GM19238 (cell line): ENCODE data around the gene DPP6.
"Not testable (repeated sequence)": the region's sequence is repeated elsewhere in the genome, so short reads cannot be mapped to it uniquely, and the experiment has no call there.

Experiments
- DNase-seq: peaks from one replicate; pipeline ENCODE4 v3.0.0; 2011; ENCODE audit warnings: low spot score; ENCODE audit not compliant: insufficient read length

Gene DPP6

GRCh38 chr7:154148791-154149516, 96.8 kb downstream of the DPP6 start:
- not testable (repeated sequence) for DNase-seq

- not testable (repeated sequence) for DNase-seq
These were observed 98.5 kb downstream of the DPP6 start for GRCh38 chr7:154150656-154151055.

GRCh38 chr7:154151306-154151705, 99.1 kb downstream of the DPP6 start:
- DNase-seq = not testable (repeated sequence)

- not testable (repeated sequence) for DNase-seq
These were observed 103.7 kb downstream of the DPP6 start for GRCh38 chr7:154155928-154156327.

GRCh38 chr7:154162921-154163320, 110.7 kb downstream of the DPP6 start:
- not testable (repeated sequence) for DNase-seq

- DNase-seq = not testable (repeated sequence)
These were observed 111.4 kb downstream of the DPP6 start for GRCh38 chr7:154163642-154164041.

- DNase-seq = no peak
These were observed 114.9 kb downstream of the DPP6 start for GRCh38 chr7:154167051-154167450.

GRCh38 chr7:154167807-154168206, 115.6 kb downstream of the DPP6 start:
- DNase-seq = no peak

- DNase-seq = no peak
These were observed 119.2 kb downstream of the DPP6 start for GRCh38 chr7:154171422-154171821.

GRCh38 chr7:154172236-154172635, 120.0 kb downstream of the DPP6 start:
- DNase-seq = no peak

GRCh38 chr7:154177584-154177983, 125.4 kb downstream of the DPP6 start:
- no peak for DNase-seq

- DNase-seq = no peak
These were observed 126.7 kb downstream of the DPP6 start for GRCh38 chr7:154178895-154179294.

- no peak for DNase-seq
These were observed 131.3 kb downstream of the DPP6 start for GRCh38 chr7:154183482-154183881.

- DNase-seq = no peak
These were observed 131.7 kb downstream of the DPP6 start for GRCh38 chr7:154183946-154184345.

GRCh38 chr7:154186811-154187210, 134.6 kb downstream of the DPP6 start:
- no peak for DNase-seq

GRCh38 chr7:154188330-154188729, 136.1 kb downstream of the DPP6 start:
- no peak for DNase-seq

- no peak for DNase-seq
These were observed 143.1 kb downstream of the DPP6 start for GRCh38 chr7:154195266-154195665.

- DNase-seq = no peak
These were observed 146.3 kb downstream of the DPP6 start for GRCh38 chr7:154198481-154198880.

- DNase-seq = no peak
These were observed 148.0 kb downstream of the DPP6 start for GRCh38 chr7:154200241-154200640.

- DNase-seq = no peak
These were observed 149.8 kb downstream of the DPP6 start for GRCh38 chr7:154202002-154202401.

GRCh38 chr7:154204046-154204445, 151.8 kb downstream of the DPP6 start:
- DNase-seq = no peak

- no peak for DNase-seq
These were observed 160.7 kb downstream of the DPP6 start for GRCh38 chr7:154212861-154213260.

- no peak for DNase-seq
These were observed 165.6 kb downstream of the DPP6 start for GRCh38 chr7:154217688-154218340.
